Activated CD4-positive, alpha-beta T cell treated with anti-CD3 and anti-CD28 coated beads for 1 hour (primary cell): Measurements from ENCODE around the gene PHC2.

Experiments
- DNase-seq: peaks from one replicate; pipeline ENCODE4 v3.0.0-alpha.2; 2020

Gene PHC2

GRCh38 chr1:33286451-33287185, 144.3 kb downstream of the PHC2 start:
- no peak for DNase-seq

- no peak for DNase-seq
Measured at GRCh38 chr1:33284049-33284448, 146.8 kb downstream of the PHC2 start.

- DNase-seq = no peak
Measured at GRCh38 chr1:33282791-33283190, 148.1 kb downstream of the PHC2 start.

- no peak for DNase-seq
Measured at GRCh38 chr1:33281554-33282303, 149.2 kb downstream of the PHC2 start.

- no peak for DNase-seq
Measured at GRCh38 chr1:33280091-33280661, 150.7 kb downstream of the PHC2 start.

GRCh38 chr1:33277488-33278084, 153.3 kb downstream of the PHC2 start:
- DNase-seq = no peak

GRCh38 chr1:33276573-33277298, 154.2 kb downstream of the PHC2 start:
- DNase-seq = no peak

- no peak for DNase-seq
Measured at GRCh38 chr1:33275706-33276572, 155.0 kb downstream of the PHC2 start.

GRCh38 chr1:33275195-33275594, 155.7 kb downstream of the PHC2 start:
- no peak for DNase-seq

GRCh38 chr1:33274446-33274845, 156.4 kb downstream of the PHC2 start:
- no peak for DNase-seq

- DNase-seq = no peak
Measured at GRCh38 chr1:33273961-33274371, 156.9 kb downstream of the PHC2 start.
